Smooth muscle cell (in vitro differentiated cells): Measurements from ENCODE around the gene FOXQ1. TPM values are rescaled to one million over a fixed set of nuclear protein-coding genes. Genes with fewer than 3 reads are reported as not detected.

Experiments used
- DNase-seq: peaks from one replicate; lab custom pipeline; 2025; ENCODE audit not compliant: unreplicated experiment; lab: John Stamatoyannopoulos, UW
- H2AFZ ChIP-seq: fragments of 200-600 bp; sonication (generic); 2 replicates; pipeline ENCODE4 v1.6.0; 2016; ENCODE audit warnings: antibody characterized with exemption, low read depth, mild to moderate bottlenecking
- H3F3A ChIP-seq: fragments of 200-600 bp; sonication (generic); 2 replicates; pipeline ENCODE4 v1.6.0; 2017; ENCODE audit warnings: antibody characterized with exemption, low read depth
- H3K27ac ChIP-seq: fragments of 200-600 bp; sonication (generic); 2 replicates; pipeline ENCODE4 v1.5.1; 2016; ENCODE audit warnings: low read depth, mild to moderate bottlenecking
- H3K27me3 ChIP-seq: fragments of 200-600 bp; sonication (generic); 2 replicates; pipeline ENCODE4 v1.6.1; 2016; ENCODE audit warnings: low read depth, mild to moderate bottlenecking
- H3K36me3 ChIP-seq: fragments of 200-600 bp; sonication (generic); 2 replicates; pipeline ENCODE4 v1.5.1; 2016; ENCODE audit warnings: low read depth
- H3K4me1 ChIP-seq: fragments of 200-600 bp; sonication (generic); 2 replicates; pipeline ENCODE4 v1.5.1; 2016; ENCODE audit warnings: low read depth
- H3K4me2 ChIP-seq: fragments of 200-600 bp; sonication (generic); 2 replicates; pipeline ENCODE4 v1.6.0; 2016; ENCODE audit warnings: mild to moderate bottlenecking
- H3K4me3 ChIP-seq: fragments of 200-600 bp; sonication (generic); 2 replicates; pipeline ENCODE4 v1.5.1; 2016; ENCODE audit warnings: mild to moderate bottlenecking
- H3K79me2 ChIP-seq: fragments of 200-600 bp; sonication (generic); 2 replicates; pipeline ENCODE4 v1.6.0; 2016; ENCODE audit warnings: low read depth, mild to moderate bottlenecking
- H3K9ac ChIP-seq: fragments of 200-600 bp; sonication (generic); 2 replicates; pipeline ENCODE4 v1.6.0; 2016; ENCODE audit warnings: low read depth
- H3K9me3 ChIP-seq: fragments of 200-600 bp; sonication (generic); replicated peaks from 2 replicates; pipeline ENCODE4 v1.5.1; 2016; ENCODE audit warnings: low read depth
- H4K20me1 ChIP-seq: fragments of 200-600 bp; sonication (generic); 2 replicates; pipeline ENCODE4 v1.6.0; 2016; ENCODE audit warnings: low read depth
- WGBS: methylation state at CpG from one replicate; pipeline ENCODE4 v1.1.7; 2016; ENCODE audit warnings: low lambda C conversion rate; 5-methylcytosine and 5-hydroxymethylcytosine counted together
- polyA plus RNA-seq: library from polyadenylated mRNA; unstranded; fragments of >200 nt; fragmentation: Nextera tagmentation; extraction: Ambion mirVana; gene quantifications from 2 replicates; pipeline ENCODE4 v1.2.1, GENCODE V29; 2016
- total RNA-seq: library from RNA; depleted of rRNA; stranded (reverse); fragments of >200 nt; gene quantifications from 2 replicates; pipeline ENCODE4 v1.2.3, GENCODE V29; 2014
- TF ChIP-seq, protein P1 (sequence below): fragments of 200-600 bp; sonication (generic); IDR thresholded peaks from 2 replicates; pipeline ENCODE4 v1.5.1; 2017; ENCODE audit warnings: borderline replicate concordance, mild to moderate bottlenecking, antibody characterized with exemption; ENCODE audit not compliant: insufficient read depth, poor library complexity, severe bottlenecking

The FOXQ1 gene
- total and polyA plus RNA-seq, 2 experiments from 2014 or later, result 6.6 to 10.0 TPM

DNA sequence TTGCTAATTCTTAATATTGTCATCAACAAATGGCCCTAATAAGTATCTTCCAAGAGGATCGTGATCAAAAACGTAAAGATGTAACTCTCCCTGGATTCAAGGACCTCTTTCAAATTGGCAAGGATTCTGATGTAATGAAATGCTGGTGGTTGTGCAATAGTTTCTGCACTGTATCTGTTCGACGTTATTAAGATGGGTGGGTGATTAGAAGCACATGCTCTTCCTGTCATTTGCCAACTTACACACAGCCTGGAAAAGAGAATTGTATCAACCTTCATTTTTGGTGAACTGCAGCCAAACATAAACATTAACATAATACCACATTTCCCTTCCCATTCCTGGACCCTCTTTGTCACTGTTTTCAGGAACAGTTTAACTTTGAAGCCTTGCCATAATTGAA is 9.8 kb downstream of the FOXQ1 start:
- DNase-seq, result no peak
- H3F3A ChIP-seq, result no peaks in the 10 kb centered on the region
- no peaks in the 10 kb centered on the region for H3K79me2 ChIP-seq
- 14% methylated on average over 4 of the region's 4 CpGs for WGBS
- no peak overlapping the region for H3K4me2 ChIP-seq
- TF ChIP-seq, protein P1, sequence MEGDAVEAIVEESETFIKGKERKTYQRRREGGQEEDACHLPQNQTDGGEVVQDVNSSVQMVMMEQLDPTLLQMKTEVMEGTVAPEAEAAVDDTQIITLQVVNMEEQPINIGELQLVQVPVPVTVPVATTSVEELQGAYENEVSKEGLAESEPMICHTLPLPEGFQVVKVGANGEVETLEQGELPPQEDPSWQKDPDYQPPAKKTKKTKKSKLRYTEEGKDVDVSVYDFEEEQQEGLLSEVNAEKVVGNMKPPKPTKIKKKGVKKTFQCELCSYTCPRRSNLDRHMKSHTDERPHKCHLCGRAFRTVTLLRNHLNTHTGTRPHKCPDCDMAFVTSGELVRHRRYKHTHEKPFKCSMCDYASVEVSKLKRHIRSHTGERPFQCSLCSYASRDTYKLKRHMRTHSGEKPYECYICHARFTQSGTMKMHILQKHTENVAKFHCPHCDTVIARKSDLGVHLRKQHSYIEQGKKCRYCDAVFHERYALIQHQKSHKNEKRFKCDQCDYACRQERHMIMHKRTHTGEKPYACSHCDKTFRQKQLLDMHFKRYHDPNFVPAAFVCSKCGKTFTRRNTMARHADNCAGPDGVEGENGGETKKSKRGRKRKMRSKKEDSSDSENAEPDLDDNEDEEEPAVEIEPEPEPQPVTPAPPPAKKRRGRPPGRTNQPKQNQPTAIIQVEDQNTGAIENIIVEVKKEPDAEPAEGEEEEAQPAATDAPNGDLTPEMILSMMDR, result no peak
- H3K9ac ChIP-seq, result no peak overlapping the region
- no peak overlapping the region for H2AFZ ChIP-seq
- H3K4me1 ChIP-seq, result no peaks in the 10 kb centered on the region
- H3K36me3 ChIP-seq, result no peaks in the 10 kb centered on the region
- no peak overlapping the region for H3K27ac ChIP-seq
- H3K9me3 ChIP-seq, result no peaks in the 10 kb centered on the region
- no peaks in the 10 kb centered on the region for H3K27me3 ChIP-seq
- no peak overlapping the region for H3K4me3 ChIP-seq
- H4K20me1 ChIP-seq, result no peaks in the 10 kb centered on the region

DNA sequence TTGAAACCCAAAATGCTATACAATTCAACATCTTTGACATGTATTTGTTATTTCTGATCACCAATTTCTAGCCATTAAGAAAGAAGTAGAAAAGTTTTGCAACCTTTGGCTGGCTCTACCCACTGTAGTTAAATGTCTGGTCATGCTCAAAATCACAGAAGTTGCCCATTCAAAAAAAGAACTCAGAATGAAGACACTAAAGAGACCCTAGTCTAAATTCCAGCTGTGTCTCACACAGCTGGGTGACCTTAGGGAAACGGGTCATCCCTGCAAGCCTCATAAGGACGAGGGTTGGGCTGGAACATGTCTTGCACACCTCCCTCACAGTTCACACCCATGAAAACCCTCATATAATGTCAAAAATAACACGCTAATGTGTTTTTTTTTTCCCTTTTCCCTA is 10.3 kb downstream of the FOXQ1 start:
- DNase-seq, result no peak
- no peak overlapping the region for H3K4me2 ChIP-seq

GRCh38 chr6:1322696-1323219 is 10.9 kb downstream of the FOXQ1 start:
- no peak for DNase-seq
- H3K9me3 ChIP-seq, result no peaks in the 10 kb centered on the region
- H3K4me3 ChIP-seq, result no peak overlapping the region
- no peaks in the 10 kb centered on the region for H3K4me1 ChIP-seq
- no peak overlapping the region for H3K9ac ChIP-seq
- no peaks in the 10 kb centered on the region for H3F3A ChIP-seq
- no peaks in the 10 kb centered on the region for H4K20me1 ChIP-seq
- no peak overlapping the region for H2AFZ ChIP-seq
- WGBS, result 69% methylated on average over 5 of the region's 5 CpGs
- H3K79me2 ChIP-seq, result no peaks in the 10 kb centered on the region
- TF ChIP-seq, protein P1, result no peak
- H3K27me3 ChIP-seq, result no peaks in the 10 kb centered on the region
- H3K4me2 ChIP-seq, result peak overlapping the region; percentile 27
- H3K27ac ChIP-seq, result peak overlapping the region; percentile 23
- H3K36me3 ChIP-seq, result no peaks in the 10 kb centered on the region

More for the DNA sequence above, 10.3 kb downstream of the FOXQ1 start:
- TF ChIP-seq, protein P1, result no peak
- Histone ChIP-seq H3K27ac (no peak overlapping the region), H3K4me1 (no peaks in the 10 kb centered on the region), H3F3A (no peaks in the 10 kb centered on the region), H3K79me2 (no peaks in the 10 kb centered on the region), H3K27me3 (no peaks in the 10 kb centered on the region), H3K9ac (no peak overlapping the region), H3K4me3 (no peak overlapping the region), H2AFZ (no peak overlapping the region), H3K9me3 (no peaks in the 10 kb centered on the region), H4K20me1 (no peaks in the 10 kb centered on the region), H3K36me3 (no peaks in the 10 kb centered on the region)
- WGBS, result 50% methylated on average over 3 of the region's 3 CpGs

- no peak overlapping the region for H3K9ac ChIP-seq
- no peaks in the 10 kb centered on the region for H3K27me3 ChIP-seq
- H2AFZ ChIP-seq, result no peak overlapping the region
- H3F3A ChIP-seq, result no peaks in the 10 kb centered on the region
- H3K27ac ChIP-seq, result peak overlapping the region; percentile 34
- no peak overlapping the region for H3K4me3 ChIP-seq
- H4K20me1 ChIP-seq, result no peaks in the 10 kb centered on the region
- H3K9me3 ChIP-seq, result no peaks in the 10 kb centered on the region
- DNase-seq, result no peak
- no peak overlapping the region for H3K4me2 ChIP-seq
- H3K4me1 ChIP-seq, result no peaks in the 10 kb centered on the region
- H3K79me2 ChIP-seq, result no peaks in the 10 kb centered on the region
- TF ChIP-seq, protein P1, result no peak
- H3K36me3 ChIP-seq, result no peaks in the 10 kb centered on the region
- 87% methylated on average over 7 of the region's 7 CpGs for WGBS
Observed at GRCh38 chr6:1324936-1325335, 13.0 kb downstream of the FOXQ1 start.
